Endothelial cell (in vitro differentiated cells): ENCODE measurements around the gene HDLBP. TPM values are rescaled to one million over a fixed set of nuclear protein-coding genes. Genes with fewer than 3 reads are reported as not detected.
A peak's percentile ranks its signal among the peaks of the same experiment; 100 is the strongest.
"Not testable (repeated sequence)": the region's sequence is repeated elsewhere in the genome, so short reads cannot be mapped to it uniquely, and the experiment has no call there.

Experiments used
- DNase-seq: peaks from one replicate; pipeline ENCODE4 v3.0.0; 2021; ENCODE audit warnings: low spot score
- H3K27ac Mint-ChIP-seq: one replicate; pipeline ENCODE4 v1.8.0; 2021; ENCODE audit warnings: mixed read lengths, inconsistent platforms; ENCODE audit not compliant: unreplicated experiment
- H3K27me3 Mint-ChIP-seq: one replicate; pipeline ENCODE4 v1.8.0; 2021; ENCODE audit warnings: mild to moderate bottlenecking, moderate library complexity, mixed read lengths, inconsistent platforms; ENCODE audit not compliant: unreplicated experiment
- H3K36me3 Mint-ChIP-seq: one replicate; pipeline ENCODE4 v1.8.0; 2021; ENCODE audit warnings: mild to moderate bottlenecking, low read depth, mixed read lengths, inconsistent platforms; ENCODE audit not compliant: unreplicated experiment
- H3K4me1 Mint-ChIP-seq: one replicate; pipeline ENCODE4 v1.8.0; 2021; ENCODE audit warnings: mild to moderate bottlenecking, mixed read lengths, inconsistent platforms; ENCODE audit not compliant: unreplicated experiment
- H3K4me3 Mint-ChIP-seq: one replicate; pipeline ENCODE4 v1.8.0; 2021; ENCODE audit warnings: mild to moderate bottlenecking, mixed read lengths, inconsistent platforms; ENCODE audit not compliant: unreplicated experiment
- H3K9me3 Mint-ChIP-seq: one replicate; pipeline ENCODE4 v1.8.0; 2021; ENCODE audit warnings: mixed read lengths, inconsistent platforms; ENCODE audit not compliant: unreplicated experiment
- CTCF ChIP-seq: fragments of 200-600 bp; sonication (generic); IDR thresholded peaks from one replicate; pipeline ENCODE4 v1.5.0; 2021; ENCODE audit warnings: antibody characterized with exemption; ENCODE audit not compliant: unreplicated experiment
- total RNA-seq: library from RNA; stranded (reverse); fragmentation: NEBNext Ultra II Directional; extraction: Animal tissue kit (Norgen Biotek cat#: 25700); gene quantifications from one replicate; pipeline ENCODE4 v1.2.1, GENCODE V29; 2021; ENCODE audit not compliant: unreplicated experiment

HDLBP gene
- total RNA-seq, 1 donor from 2014 or later, result 364 TPM

GRCh38 chr2:241279413-241279812, 36.1 kb downstream of the HDLBP start:
- H3K27me3 Mint-ChIP-seq, result no peaks in the 10 kb centered on the region
- no peak for TF ChIP-seq CTCF
- no peak overlapping the region for H3K4me3 Mint-ChIP-seq
- H3K27ac Mint-ChIP-seq, result peak overlapping the region; percentile 14
- no peak for DNase-seq
- peaks cover 3% of the 10 kb centered on the region for H3K36me3 Mint-ChIP-seq
- H3K4me1 Mint-ChIP-seq, result peaks cover 11% of the 10 kb centered on the region
- no peaks in the 10 kb centered on the region for H3K9me3 Mint-ChIP-seq

GRCh38 chr2:241278306-241278705, 37.2 kb downstream of the HDLBP start:
- not testable (repeated sequence) for H3K27ac Mint-ChIP-seq, H3K36me3 Mint-ChIP-seq, H3K9me3 Mint-ChIP-seq, H3K4me3 Mint-ChIP-seq, DNase-seq, H3K27me3 Mint-ChIP-seq
- H3K4me1 Mint-ChIP-seq, result peaks cover 13% of the 10 kb centered on the region

GRCh38 chr2:241275910-241276309, 39.6 kb downstream of the HDLBP start:
- no peak for TF ChIP-seq CTCF
- Mint-ChIP-seq H3K27ac (no peak overlapping the region), H3K9me3 (no peaks in the 10 kb centered on the region), H3K4me1 (peaks cover 22% of the 10 kb centered on the region), H3K36me3 (peaks cover 7% of the 10 kb centered on the region), H3K27me3 (peaks cover 4% of the 10 kb centered on the region), H3K4me3 (no peak overlapping the region)
- DNase-seq, result no peak

- Mint-ChIP-seq H3K27me3 (peaks cover 4% of the 10 kb centered on the region), H3K9me3 (no peaks in the 10 kb centered on the region), H3K36me3 (peaks cover 7% of the 10 kb centered on the region), H3K27ac (no peak overlapping the region), H3K4me1 (peaks cover 22% of the 10 kb centered on the region), H3K4me3 (no peak overlapping the region)
- no peak for DNase-seq
- TF ChIP-seq CTCF, result no peak
Measured at GRCh38 chr2:241275504-241275903, 40.0 kb downstream of the HDLBP start.

- Mint-ChIP-seq H3K9me3 (no peaks in the 10 kb centered on the region), H3K27me3 (peaks cover 4% of the 10 kb centered on the region), H3K4me3 (no peak overlapping the region), H3K36me3 (peaks cover 7% of the 10 kb centered on the region), H3K27ac (no peak overlapping the region), H3K4me1 (peaks cover 14% of the 10 kb centered on the region)
- TF ChIP-seq CTCF, result no peak
- DNase-seq, result no peak
Measured at GRCh38 chr2:241274127-241274526, 41.3 kb downstream of the HDLBP start.
